Measurements from ENCODE around the gene TFE3.

TFE3 gene

GRCh38 chrX:49070988-49071387 lies 27.8 kb upstream of the TFE3 start:
- TF ChIP-seq EZH2phosphoT487 (IDR thresholded peaks at IDR 0.05; ENCODE audit: borderline replicate concordance, low read length) = no peak
- no peak for TF ChIP-seq CTCF (IDR thresholded peaks at IDR 0.05; ENCODE audit: low read depth, low read length, poor library complexity, severe bottlenecking)
- H3K79me2 ChIP-seq (ENCODE audit: control insufficient read depth, low read length) = peaks cover 13% of the 10 kb centered on the region
- H3F3A ChIP-seq (ENCODE audit: control insufficient read depth, insufficient read depth) = no peaks in the 10 kb centered on the region
- no peak overlapping the region for H3K4me2 ChIP-seq (ENCODE audit: low read length)
- no peaks in the 10 kb centered on the region for H3K27me3 ChIP-seq (ENCODE audit: control insufficient read depth, low read length)
- no peak overlapping the region for H3K27ac ChIP-seq (ENCODE audit: low read depth, low read length)
- peaks cover 11% of the 10 kb centered on the region for H3K4me1 ChIP-seq (ENCODE audit: control insufficient read depth, low read length)
- H4K20me1 ChIP-seq (ENCODE audit: control insufficient read depth, insufficient read depth, low read depth, low read length) = no peaks in the 10 kb centered on the region
- H3K9me3 ChIP-seq (ENCODE audit: control insufficient read depth, insufficient read depth, low read length) = no peaks in the 10 kb centered on the region
- H3K9me2 ChIP-seq (replicated peaks; ENCODE audit: control insufficient read depth, low read length) = no peaks in the 10 kb centered on the region
- H3K36me3 ChIP-seq (ENCODE audit: control insufficient read depth, low read length) = peaks cover 3% of the 10 kb centered on the region; the same call in 1 of the 2 replicates
- H3K4me3 ChIP-seq (ENCODE audit: low read length) = no peak overlapping the region

DNA sequence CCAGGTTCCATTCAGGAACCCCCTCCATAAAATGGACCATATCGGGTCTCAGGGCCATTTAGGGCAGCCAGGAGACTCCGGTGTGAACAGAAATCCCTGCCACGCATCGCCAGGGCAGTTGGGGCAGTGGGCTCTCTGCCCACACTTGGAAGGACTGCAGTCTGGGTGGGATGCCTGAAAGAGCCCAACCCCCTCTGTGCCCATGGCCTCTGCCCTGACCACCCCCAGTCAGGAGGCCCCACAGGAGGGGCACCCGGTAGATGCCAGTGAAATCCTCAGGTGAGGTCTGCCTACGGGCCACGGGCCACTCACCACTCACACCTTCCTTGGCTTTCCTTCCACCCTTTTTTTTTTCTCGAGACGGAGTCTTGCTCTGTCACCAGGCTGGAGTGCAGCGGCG lies 25.9 kb upstream of the TFE3 start:
- no peak for TF ChIP-seq CTCF (IDR thresholded peaks at IDR 0.05; ENCODE audit: low read depth, low read length, poor library complexity, severe bottlenecking)

DNA sequence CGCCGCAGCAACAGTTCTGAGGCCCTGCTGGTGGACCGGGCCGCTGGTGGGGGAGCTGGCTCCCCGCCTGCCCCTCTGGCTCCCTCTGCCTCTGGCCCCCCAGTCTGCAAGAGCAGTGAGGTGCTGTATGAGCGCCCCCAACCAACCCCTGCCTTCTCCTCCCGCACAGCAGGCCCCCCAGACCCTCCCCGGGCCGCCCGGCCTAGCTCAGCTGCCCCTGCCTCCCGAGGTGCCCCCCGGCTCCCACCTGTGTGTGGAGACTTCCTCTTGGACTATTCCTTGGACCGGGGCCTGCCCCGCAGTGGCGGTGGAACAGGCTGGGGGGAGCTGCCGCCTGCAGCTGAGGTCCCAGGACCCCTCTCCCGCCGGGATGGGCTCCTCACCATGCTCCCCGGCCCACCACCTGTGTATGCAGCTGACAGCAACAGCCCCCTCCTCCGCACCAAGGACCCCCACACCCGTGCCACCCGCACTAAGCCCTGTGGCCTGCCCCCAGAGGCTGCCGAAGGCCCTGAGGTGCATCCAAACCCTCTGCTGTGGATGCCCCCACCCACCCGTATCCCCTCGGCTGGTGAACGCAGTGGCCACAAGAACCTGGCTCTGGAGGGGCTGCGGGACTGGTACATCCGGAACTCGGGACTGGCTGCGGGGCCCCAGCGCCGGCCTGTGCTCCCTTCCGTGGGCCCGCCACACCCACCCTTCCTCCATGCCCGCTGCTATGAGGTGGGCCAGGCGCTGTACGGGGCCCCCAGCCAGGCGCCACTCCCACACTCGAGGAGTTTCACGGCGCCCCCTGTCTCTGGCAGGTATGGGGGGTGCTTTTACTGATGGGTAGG lies 24.3 kb upstream of the TFE3 start:
- TF ChIP-seq CTCF (IDR thresholded peaks at IDR 0.05; ENCODE audit: low read depth, low read length, poor library complexity, severe bottlenecking) (no peak), EZH2phosphoT487 (IDR thresholded peaks at IDR 0.05; ENCODE audit: borderline replicate concordance, low read length) (no peak)

More for the DNA sequence above, 25.9 kb upstream of the TFE3 start:
- Histone ChIP-seq H3K79me2 (ENCODE audit: control insufficient read depth, low read length) (peaks cover 13% of the 10 kb centered on the region), H3K4me3 (ENCODE audit: low read length) (no peak overlapping the region), H3K27me3 (ENCODE audit: control insufficient read depth, low read length) (no peaks in the 10 kb centered on the region), H3F3A (ENCODE audit: control insufficient read depth, insufficient read depth) (no peaks in the 10 kb centered on the region), H3K36me3 (ENCODE audit: control insufficient read depth, low read length) (no peaks in the 10 kb centered on the region), H3K4me1 (ENCODE audit: control insufficient read depth, low read length) (peaks cover 7% of the 10 kb centered on the region), H3K4me2 (ENCODE audit: low read length) (no peak overlapping the region), H4K20me1 (ENCODE audit: control insufficient read depth, insufficient read depth, low read depth, low read length) (no peaks in the 10 kb centered on the region), H3K9me3 (ENCODE audit: control insufficient read depth, insufficient read depth, low read length) (no peaks in the 10 kb centered on the region), H3K27ac (ENCODE audit: low read depth, low read length) (no peak overlapping the region), H3K9me2 (replicated peaks; ENCODE audit: control insufficient read depth, low read length) (no peaks in the 10 kb centered on the region)

More for the DNA sequence above, 24.3 kb upstream of the TFE3 start:
- Histone ChIP-seq H3K79me2 (ENCODE audit: control insufficient read depth, low read length) (peaks cover 1% of the 10 kb centered on the region; the same call in 1 of the 2 replicates), H3K4me2 (ENCODE audit: low read length) (no peak overlapping the region), H3K9me3 (ENCODE audit: control insufficient read depth, insufficient read depth, low read length) (no peaks in the 10 kb centered on the region), H3K4me3 (ENCODE audit: low read length) (no peak overlapping the region), H3F3A (ENCODE audit: control insufficient read depth, insufficient read depth) (no peaks in the 10 kb centered on the region), H3K9me2 (replicated peaks; ENCODE audit: control insufficient read depth, low read length) (no peaks in the 10 kb centered on the region), H3K4me1 (ENCODE audit: control insufficient read depth, low read length) (no peaks in the 10 kb centered on the region), H3K27ac (ENCODE audit: low read depth, low read length) (no peak overlapping the region), H3K27me3 (ENCODE audit: control insufficient read depth, low read length) (no peaks in the 10 kb centered on the region), H4K20me1 (ENCODE audit: control insufficient read depth, insufficient read depth, low read depth, low read length) (no peaks in the 10 kb centered on the region), H3K36me3 (ENCODE audit: control insufficient read depth, low read length) (no peaks in the 10 kb centered on the region)

Measured in DOHH2 (cell line).